GM15510 (cell line): ENCODE data around the gene PAN3.

Source experiments
- POLR2A ChIP-seq: IDR thresholded peaks from 3 replicates; pipeline ENCODE4 v1.6.1; 2011; ENCODE audit warnings: borderline replicate concordance; ENCODE audit not compliant: insufficient read length; ENCODE audit errors: extremely low read depth

The PAN3 gene

DNA sequence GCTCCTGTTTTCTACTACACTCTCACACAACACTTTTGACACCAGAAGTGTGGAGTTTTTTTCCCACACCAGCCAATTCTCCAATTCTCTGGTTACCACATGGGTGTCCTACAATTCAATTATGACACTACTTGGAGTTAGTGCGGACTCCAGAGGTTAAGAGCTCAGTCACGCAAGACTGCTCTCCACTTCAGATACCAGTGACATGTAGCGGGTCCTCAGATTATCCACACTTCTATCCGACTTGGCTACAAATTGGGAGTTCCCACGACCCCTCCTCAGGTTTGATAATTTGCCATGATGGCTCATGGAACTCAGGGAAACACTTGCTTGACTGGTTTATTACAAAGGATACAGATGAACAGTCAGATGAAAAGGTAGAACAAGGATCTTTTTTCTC lies 32.9 kb downstream of the PAN3 start:
- no peak for TF ChIP-seq POLR2A

DNA sequence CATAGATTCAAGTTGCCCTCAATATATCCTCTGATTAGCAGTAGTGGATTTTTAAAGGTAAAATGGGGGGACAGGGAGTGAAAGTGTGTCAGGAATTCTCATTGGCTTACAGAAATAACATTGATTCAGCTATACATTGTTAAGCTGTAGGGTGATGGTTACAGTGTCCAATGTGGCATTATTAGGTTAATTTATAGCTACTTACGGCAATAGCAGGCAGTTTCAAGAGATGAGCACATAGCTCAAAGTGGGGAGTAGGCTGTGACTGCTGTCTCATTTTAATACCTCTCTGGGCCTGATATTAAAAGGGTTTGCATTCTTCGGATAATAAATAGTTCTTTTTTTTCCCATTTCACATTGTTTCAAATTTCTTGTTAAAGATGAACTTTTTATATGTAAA lies 34.6 kb downstream of the PAN3 start:
- TF ChIP-seq POLR2A = no peak

DNA sequence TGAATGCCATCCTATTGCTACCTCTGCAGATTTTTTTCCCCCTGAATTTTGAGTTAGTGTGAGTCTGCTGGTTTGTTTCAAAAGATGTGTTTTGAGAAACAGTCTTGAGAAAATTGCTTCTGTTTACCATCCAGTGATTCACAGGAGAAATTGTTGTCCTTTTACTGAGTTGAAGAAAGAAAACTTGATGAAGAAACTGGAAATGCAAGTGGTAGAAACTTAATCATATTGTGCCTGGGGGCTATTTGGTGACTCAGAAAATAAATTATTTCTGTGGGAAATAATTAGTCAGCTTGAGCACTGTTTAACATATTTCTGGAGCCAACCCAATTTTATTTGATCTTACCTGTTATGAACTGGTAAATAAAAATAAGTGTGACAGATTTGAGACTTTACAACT lies 35.4 kb downstream of the PAN3 start:
- TF ChIP-seq POLR2A = no peak

DNA sequence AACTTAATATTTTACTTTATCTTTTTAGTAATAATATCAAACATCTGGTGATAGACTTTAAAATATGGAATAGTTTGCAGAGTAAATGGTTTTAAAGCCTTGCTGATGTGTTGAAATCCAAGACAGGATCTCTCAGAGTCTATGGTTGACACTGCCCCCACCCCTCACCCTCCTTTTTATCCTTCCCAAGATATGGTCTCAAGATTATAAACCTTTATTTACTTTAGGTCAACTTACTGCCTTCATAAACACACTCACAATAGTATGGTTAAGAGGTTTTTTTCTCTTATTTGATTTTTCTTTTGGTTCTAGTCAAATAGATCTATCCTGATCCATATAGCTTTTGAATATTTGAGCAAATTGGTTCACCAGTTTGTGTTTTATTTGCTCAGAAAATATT lies 39.0 kb downstream of the PAN3 start:
- no peak for TF ChIP-seq POLR2A

DNA sequence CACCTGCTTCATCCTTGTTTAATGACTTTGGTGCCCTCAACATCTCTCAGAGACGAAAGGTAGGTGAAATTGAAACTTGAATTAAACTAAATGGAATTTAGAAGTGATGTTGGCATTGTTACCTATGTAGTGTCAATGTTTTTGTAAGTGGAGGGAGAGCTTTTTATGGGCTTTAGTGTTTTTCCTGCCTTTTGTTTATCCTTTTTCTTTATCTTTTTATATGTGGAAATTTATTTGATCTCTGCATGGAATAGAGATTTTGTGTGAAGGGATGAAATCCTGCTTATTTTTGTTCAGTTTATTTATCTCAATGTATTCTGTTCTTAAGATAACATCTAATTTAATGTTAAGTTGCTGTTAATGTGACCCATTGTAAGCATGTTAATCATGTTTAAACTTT lies 39.5 kb downstream of the PAN3 start:
- TF ChIP-seq POLR2A = no peak

DNA sequence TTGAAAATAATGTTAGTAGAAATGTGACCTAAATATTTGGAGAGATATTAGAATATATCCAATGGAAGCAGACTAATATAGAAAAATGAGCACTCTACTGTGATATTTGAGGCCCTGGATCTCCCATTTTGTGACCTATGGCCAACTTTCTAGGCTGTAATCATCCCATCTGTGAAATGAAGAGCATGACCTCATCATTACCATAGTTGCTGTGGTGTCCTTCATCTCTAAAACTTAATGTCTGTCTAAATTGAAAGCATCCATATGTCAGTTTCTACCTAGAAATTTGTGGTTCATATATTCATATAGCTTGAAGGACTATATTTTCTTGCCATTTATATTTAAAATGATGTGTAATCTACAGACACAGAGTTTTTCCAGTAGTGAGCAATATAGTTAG lies 41.6 kb downstream of the PAN3 start:
- TF ChIP-seq POLR2A = no peak

DNA sequence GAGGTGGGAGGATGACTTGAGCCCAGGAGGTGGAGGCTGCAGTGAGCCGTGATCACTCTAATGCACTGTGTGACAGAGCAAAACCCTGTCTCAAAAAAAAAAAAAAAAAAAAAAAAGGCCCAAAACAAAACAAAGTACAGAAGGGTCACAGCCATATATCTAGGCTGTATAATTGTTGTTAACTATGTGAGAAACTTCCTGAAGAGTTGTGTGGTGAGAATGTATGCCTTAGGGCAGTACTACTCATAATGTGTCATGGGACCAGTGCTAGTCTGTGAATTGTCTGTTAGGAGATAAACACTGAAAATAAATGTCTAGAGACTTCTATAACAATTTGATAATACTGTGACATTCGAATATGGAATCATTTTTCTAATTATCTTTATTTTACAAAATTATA lies 43.1 kb downstream of the PAN3 start:
- no peak for TF ChIP-seq POLR2A

DNA sequence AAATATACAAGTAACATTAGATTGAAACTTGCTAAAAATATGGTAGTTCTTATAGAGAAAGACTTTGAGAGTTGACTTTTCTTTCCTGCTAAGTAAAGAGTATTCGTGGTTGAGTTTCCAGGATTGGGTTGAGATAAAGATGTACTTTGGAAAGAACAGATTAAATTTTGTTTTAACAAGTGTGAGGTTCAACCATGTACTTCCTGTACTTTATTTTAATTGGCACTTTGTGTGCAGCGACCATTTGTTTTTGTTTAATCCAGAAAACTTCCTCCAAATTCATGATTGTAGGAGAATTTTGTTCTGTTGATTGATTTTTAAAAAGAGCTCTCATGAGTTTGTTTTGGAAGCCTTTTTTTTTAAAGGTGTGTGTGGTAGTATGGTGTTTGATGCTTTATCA lies 46.9 kb downstream of the PAN3 start:
- TF ChIP-seq POLR2A = no peak

DNA sequence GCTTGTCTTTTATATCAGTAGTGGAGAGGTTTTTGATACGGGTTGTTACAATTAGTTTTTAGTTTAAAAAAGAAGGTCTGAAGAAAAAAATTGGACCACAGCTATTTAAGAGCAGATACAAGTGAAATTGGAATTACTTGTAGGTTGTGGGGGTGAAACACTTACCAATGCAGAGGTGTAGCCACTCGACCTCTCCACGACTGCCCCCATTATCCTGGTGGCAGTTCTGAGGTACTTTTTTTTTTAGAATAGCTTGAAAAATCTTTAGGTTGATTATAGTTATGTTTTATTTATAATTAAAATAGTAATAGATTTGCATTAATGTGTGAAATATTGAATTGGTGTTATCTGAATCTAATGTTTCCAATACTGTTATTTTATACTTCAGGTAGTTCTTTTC lies 60.7 kb downstream of the PAN3 start:
- no peak for TF ChIP-seq POLR2A

DNA sequence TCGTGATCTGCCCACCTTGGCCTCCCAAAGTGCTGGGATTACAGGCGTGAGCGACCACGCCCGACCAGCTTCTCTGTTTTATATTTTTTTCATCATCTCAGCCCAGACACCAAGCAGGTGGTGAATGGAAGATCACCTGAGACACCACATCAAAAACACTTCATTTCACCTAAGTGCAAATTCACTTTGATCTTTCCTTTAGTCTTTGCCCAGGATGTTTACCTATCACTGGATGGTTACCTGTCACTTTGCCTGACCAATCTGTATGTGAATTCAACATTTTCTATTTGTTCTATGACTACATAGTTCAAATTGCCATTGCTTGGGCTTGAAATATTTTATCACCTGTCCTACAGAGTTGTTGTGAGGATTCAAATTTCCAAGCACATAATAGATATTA lies 65.7 kb downstream of the PAN3 start:
- no peak for TF ChIP-seq POLR2A

DNA sequence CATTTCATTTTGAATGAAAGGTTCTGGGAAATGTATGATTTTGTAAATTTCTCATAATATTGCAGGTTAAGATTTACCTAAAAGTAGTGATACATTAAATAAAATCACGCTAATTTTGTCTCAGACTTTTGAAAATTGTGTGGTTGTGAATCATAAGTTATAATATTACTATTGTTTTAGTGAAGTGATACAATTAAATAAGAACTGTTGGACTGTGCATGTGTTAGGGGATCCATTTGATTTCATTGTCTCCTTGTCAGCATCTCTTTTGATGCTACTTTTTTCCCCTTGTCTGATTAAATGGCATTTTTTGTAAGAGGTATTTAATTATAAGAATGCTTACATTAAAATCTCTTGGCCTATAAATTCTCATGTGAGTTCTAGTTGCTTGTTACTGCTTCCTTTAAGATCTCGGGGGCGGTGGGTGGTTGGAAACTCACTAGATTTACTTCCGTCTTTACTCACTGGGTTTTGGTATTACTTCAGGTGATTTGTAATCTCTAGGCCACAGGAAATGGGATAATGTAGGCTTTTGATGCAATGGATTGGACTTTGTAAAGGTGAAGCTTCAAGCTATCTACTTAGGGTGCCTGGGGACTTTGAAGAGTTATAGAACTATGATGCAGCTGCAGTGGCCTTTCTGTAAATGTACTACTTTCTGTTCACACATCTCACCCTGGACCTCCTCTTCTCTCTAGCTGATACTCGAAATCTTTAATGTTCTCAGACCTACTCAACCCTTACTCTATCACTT lies 66.5 kb downstream of the PAN3 start:
- TF ChIP-seq POLR2A = no peak

DNA sequence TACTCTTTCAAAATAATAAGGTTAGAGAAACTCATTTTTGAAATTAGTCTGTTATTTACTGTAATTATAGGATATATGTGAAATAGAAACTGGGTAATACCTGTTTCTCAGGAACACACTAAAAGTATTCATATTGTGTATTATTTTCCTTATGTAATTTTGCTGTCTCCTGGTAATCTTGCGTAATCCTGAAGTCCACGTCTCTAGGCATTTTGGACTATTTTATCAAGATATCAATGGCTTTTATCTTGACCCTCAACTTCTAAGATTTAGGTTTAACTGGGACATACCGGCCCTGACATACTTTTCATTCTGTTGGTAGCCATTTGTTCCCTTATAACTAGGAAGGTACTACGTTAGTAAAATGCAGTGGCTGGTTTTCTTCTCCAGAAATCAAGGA lies 80.3 kb downstream of the PAN3 start:
- no peak for TF ChIP-seq POLR2A

DNA sequence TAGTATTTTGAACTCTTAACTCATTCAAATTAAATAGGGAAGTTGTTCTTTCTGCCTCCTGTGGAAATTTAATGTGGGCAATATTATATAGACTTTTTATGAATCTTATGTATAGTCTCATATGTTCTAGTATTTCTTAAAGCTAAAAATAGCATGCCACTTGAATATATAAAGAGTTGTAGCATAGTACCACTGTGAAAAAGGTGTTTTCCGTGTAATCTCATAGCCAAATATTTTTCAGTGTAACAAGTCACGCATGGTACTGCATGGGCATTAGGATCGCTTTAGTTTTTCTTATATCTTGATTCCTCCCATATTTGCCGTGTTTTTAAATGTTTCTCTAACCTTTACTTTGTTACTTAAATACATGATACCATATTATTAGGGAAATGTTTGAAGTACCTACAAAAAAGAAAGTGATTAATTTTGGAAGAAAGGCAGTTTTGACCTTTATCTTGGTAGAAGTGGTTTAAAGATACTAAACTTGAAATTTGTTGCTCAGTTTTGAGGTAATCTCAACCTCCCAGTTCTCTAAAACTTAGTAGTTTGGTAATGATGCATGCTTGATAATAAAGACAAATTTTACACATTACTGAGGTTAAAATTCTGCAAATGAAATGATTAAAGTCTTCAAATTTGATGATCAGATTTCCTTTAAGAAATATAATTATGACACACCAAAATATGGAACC lies 81.2 kb downstream of the PAN3 start:
- TF ChIP-seq POLR2A = no peak

DNA sequence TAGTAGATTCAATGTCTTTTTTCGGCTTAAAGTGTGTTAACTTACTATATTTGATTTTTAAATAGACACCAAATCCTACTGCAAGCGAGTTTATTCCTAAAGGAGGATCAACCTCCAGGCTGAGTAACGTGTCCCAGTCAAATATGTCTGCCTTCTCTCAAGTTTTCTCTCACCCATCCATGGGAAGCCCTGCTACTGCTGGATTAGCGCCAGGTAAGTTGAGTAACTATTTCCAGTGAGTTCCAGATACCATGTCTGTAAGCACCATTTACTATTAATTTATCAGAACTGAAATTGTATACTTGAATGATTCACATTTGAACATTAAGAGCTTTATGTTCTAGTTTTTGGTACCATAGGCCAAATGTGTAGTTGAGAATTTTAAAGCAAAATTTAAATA lies 81.8 kb downstream of the PAN3 start:
- no peak for TF ChIP-seq POLR2A

DNA sequence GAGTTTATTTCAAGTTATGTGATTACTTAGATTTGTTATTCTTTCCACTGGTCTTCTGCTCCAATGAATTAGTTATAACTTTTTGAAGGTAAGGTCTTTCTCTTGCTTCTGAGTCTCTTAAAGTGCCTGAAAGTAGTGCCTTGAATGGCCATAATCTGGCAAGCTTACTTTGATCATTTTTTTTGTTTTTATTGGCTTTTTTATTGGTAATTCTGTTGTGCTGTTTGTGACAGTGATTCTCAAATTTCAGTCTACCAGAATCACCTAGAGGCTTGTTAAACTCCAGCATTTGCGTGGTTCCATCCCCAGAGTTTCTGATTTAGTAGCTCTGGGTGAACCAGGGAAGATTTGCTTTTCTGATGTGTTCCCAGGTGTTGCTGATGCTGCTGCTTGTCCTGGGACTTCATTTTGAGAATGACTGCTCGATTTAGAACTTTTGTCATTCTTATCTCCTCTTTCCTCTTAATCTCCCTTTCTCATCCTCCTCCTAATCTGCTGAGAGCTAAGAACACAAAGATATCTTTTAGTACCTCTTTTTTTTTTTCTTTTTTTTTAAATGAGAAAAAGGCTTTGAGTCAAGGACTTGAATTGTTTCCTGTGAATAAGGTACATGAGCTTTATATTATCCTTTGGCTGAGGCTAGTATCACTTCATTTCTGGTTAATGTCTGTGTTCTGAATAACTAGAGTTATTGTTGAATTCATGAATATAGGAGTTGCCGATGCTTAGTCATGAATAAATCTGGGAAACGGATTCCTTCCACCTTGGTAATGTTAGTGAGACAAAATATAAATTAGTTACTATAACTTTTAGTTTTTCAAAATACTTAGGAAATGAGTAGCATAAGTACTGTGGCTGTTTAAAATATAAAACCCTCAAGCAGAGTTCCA lies 91.4 kb downstream of the PAN3 start:
- TF ChIP-seq POLR2A = no peak
